ENCODE results near the gene POLR2B.

DNA sequence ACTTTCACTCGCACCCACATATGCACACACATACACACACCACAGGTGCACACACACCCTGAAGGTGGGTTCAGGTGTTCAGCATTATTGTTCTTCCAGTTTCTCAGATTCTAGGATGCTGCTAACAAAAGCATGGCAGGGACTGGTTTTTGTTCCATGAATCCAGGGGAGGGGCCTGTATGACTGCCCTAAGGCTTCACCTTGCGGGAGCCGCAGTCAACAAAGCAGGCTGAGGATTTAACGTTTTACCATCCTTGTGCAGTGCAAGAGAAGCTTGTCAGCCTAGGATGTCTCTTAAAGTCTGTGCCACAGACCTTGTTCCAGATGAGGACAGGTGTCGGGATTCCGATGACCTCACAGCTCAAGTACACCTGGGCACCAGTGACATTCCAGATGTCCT is 61.8 kb downstream of the POLR2B start:
- TF ChIP-seq CTCF (conservative IDR thresholded peaks at IDR 0.05 in 1 of 2, IDR thresholded peaks at IDR 0.05 in 1 of 2; ENCODE audit: extremely low read depth in 1 of 2, insufficient read depth in 1 of 2, low read depth in 1 of 2, low read length in 2 of 2) (no peak), EZH2 (IDR thresholded peaks at IDR 0.05; ENCODE audit: borderline replicate concordance, low read length) (no peak)
